CD4-positive, alpha-beta T cell treated with Interleukin-10 for 1 hour (primary cell): ENCODE data around the gene RPS8.
A peak's percentile ranks its signal among the peaks of the same experiment; 100 is the strongest.
"Not testable (repeated sequence)": the region's sequence is repeated elsewhere in the genome, so short reads cannot be mapped to it uniquely, and the experiment has no call there.

Source experiments
- DNase-seq: peaks from one replicate; pipeline ENCODE4 v3.0.0-alpha.2; 2020

RPS8 gene

GRCh38 chr1:44803312-44804095, 28.2 kb downstream of the RPS8 start:
- peak; percentile 33 for DNase-seq

- peak; percentile 27 for DNase-seq
These were observed 30.1 kb downstream of the RPS8 start for GRCh38 chr1:44805311-44806024.

GRCh38 chr1:44806025-44806703, 30.8 kb downstream of the RPS8 start:
- DNase-seq: peak; percentile 40

GRCh38 chr1:44806704-44807363, 31.5 kb downstream of the RPS8 start, which contains the start of gene DYNLT4:
Gene DYNLT4 (minus strand): TSS chr1:44807351. CDS start chr1:44806668, 683 bp downstream.
- DNase-seq: peak; percentile 39

GRCh38 chr1:44807364-44808062, 32.2 kb downstream of the RPS8 start:
- DNase-seq: peak; percentile 94

- peak; percentile 84 for DNase-seq
These were observed 33.0 kb downstream of the RPS8 start, which contains the start of gene BTBD19 for GRCh38 chr1:44808063-44808937. Gene BTBD19 (plus strand): TSS chr1:44808523. CDS start chr1:44808821, 298 bp downstream.

GRCh38 chr1:44808938-44809917, 33.9 kb downstream of the RPS8 start:
- peak; percentile 92 for DNase-seq

GRCh38 chr1:44810101-44810761, 34.9 kb downstream of the RPS8 start:
- peak; percentile 59 for DNase-seq

GRCh38 chr1:44810762-44811105, 35.4 kb downstream of the RPS8 start:
- DNase-seq: not testable (repeated sequence)

- DNase-seq: peak; percentile 27
These were observed 35.9 kb downstream of the RPS8 start for GRCh38 chr1:44811234-44811633.

GRCh38 chr1:44812822-44813543, 37.6 kb downstream of the RPS8 start:
- peak; percentile 28 for DNase-seq

GRCh38 chr1:44815926-44816325, 40.6 kb downstream of the RPS8 start:
- not testable (repeated sequence) for DNase-seq

GRCh38 chr1:44817307-44817706, 42.0 kb downstream of the RPS8 start:
- DNase-seq: no peak

GRCh38 chr1:44817771-44818495, 42.6 kb downstream of the RPS8 start:
- no peak for DNase-seq

GRCh38 chr1:44819196-44819607, 43.9 kb downstream of the RPS8 start:
- no peak for DNase-seq

- peak; percentile 87 for DNase-seq
These were observed 44.4 kb downstream of the RPS8 start for GRCh38 chr1:44819608-44820327.
